ENCODE data around the gene TAF10. TPM values are rescaled to one million over a fixed set of nuclear protein-coding genes. Genes with fewer than 3 reads are reported as not detected.

The TAF10 gene
- total and polyA plus RNA-seq, 2 of the 13 experiments (the other 11 are each of a cell fraction or from before 2014, with no cell fraction given), result 71.3 to 134 TPM

- TF ChIP-seq ZHX2 (IDR thresholded peaks at IDR 0.05; ENCODE audit: low read depth) (peak; percentile 77), ZHX2 (CRISPR knock-in tag; IDR thresholded peaks at IDR 0.05; ENCODE audit: borderline replicate concordance) (no peak), ZNF207 (IDR thresholded peaks at IDR 0.05; ENCODE audit: borderline replicate concordance) (no peak), NR2F2 (IDR thresholded peaks at IDR 0.05; ENCODE audit: borderline replicate concordance, low read depth) (0 out of 2 replicates have a peak, but pooled peaks have one; percentile 23), ZKSCAN1 (IDR thresholded peaks at IDR 0.05; ENCODE audit: low read length) (no peak), POGK (CRISPR knock-in tag; conservative IDR thresholded peaks at IDR 0.05) (peak; percentile 95), MXD4 (CRISPR knock-in tag; IDR thresholded peaks at IDR 0.05) (peak; percentile 99), ZNF773 (CRISPR knock-in tag; IDR thresholded peaks at IDR 0.05; ENCODE audit: borderline replicate concordance) (no peak; the same call in 1 of the 2 replicates), AHR (CRISPR knock-in tag; IDR thresholded peaks at IDR 0.05) (peak; percentile 74; the same call in 1 of the 2 replicates), ZBTB14 (CRISPR knock-in tag; IDR thresholded peaks at IDR 0.05) (no peak), POLR2AphosphoS5 (IDR thresholded peaks at IDR 0.05; ENCODE audit: low read depth, low read length) (peak; percentile 76), FIP1L1 (IDR thresholded peaks at IDR 0.05; ENCODE audit: borderline replicate concordance, insufficient read depth, low read depth, low read length) (no peak), POLR2AphosphoS2 (IDR thresholded peaks at IDR 0.05; ENCODE audit: low read depth, low read length) (no peak), ZFP36 (IDR thresholded peaks at IDR 0.05; ENCODE audit: borderline replicate concordance, low read depth, low read length, partially characterized antibody) (no peak), ZNF687 (CRISPR knock-in tag; IDR thresholded peaks at IDR 0.05) (peak; percentile 96), ZFP90 (CRISPR knock-in tag; IDR thresholded peaks at IDR 0.05; ENCODE audit: borderline replicate concordance) (no peak)
Measured at GRCh38 chr11:6603287-6604080, 8.5 kb downstream of the TAF10 start, which contains the start of the genes ILK and RRP8 (continued).

All from HepG2 (cell line).